ENCODE measurements around the gene BUD31. TPM values are rescaled to one million over a fixed set of nuclear protein-coding genes. Genes with fewer than 3 reads are reported as not detected.
A peak's percentile ranks its signal among the peaks of the same experiment; 100 is the strongest.
"Not testable (repeated sequence)": the region's sequence is repeated elsewhere in the genome, so short reads cannot be mapped to it uniquely, and the experiment has no call there.

BUD31 gene
- total RNA-seq, 4 donors from 2014 or later: 5.0 to 167 (median 50.1) TPM

GRCh38 chr7:99383791-99384370 is 24.9 kb upstream of the BUD31 start:
- 94% methylated on average over 13 of the region's 13 CpGs; no CpG with 5 or more reads in 1 of the 2 donors for WGBS, 2 donors (ENCODE audit: low coverage in 1 of 2)
- intact Hi-C loops (cut with DNase I; ENCODE audit: low total_unique reads): no loop called here
- H3K36me3 ChIP-seq: peaks cover 0 to 9% (median 0%) of the 10 kb centered on the region in 4 donors

GRCh38 chr7:99384523-99384922 is 24.2 kb upstream of the BUD31 start:
- H3K4me1 ChIP-seq: peaks cover 8 to 23% (median 14%) of the 10 kb centered on the region in 4 donors
- no peak overlapping the region for H3K27ac ChIP-seq
- 90% methylated on average over 4 of the region's 4 CpGs; no CpG with 5 or more reads in 1 of the 2 donors for WGBS, 2 donors (ENCODE audit: low coverage in 1 of 2)
- DNase-seq: no peak
- H3K36me3 ChIP-seq: peaks cover 0 to 14% (median 2%) of the 10 kb centered on the region in 4 donors
- intact Hi-C loops (cut with DNase I; ENCODE audit: low total_unique reads) (no loop called here), in situ Hi-C loops (cut with MboI; ENCODE audit: low pct_ligation_motif_present in 1 of 4, low pct_unique_long_range_greater_than_20kb in 1 of 4, low sequenced_read_pairs in 3 of 4) (no loop called here)
- H3K4me3 ChIP-seq: no peak overlapping the region
- TF ChIP-seq CTCF (IDR thresholded peaks at IDR 0.05) (no peak), EP300 (IDR thresholded peaks at IDR 0.05; ENCODE audit: low read depth) (no peak), POLR2AphosphoS5 (IDR thresholded peaks at IDR 0.05) (no peak), POLR2A (IDR thresholded peaks at IDR 0.05) (no peak)
- H3K9me3 ChIP-seq: no peaks in the 10 kb centered on the region
- no peaks in the 10 kb centered on the region for H3K27me3 ChIP-seq

More at GRCh38 chr7:99383791-99384370, 24.9 kb upstream of the BUD31 start:
- Histone ChIP-seq H3K27me3 (no peaks in the 10 kb centered on the region), H3K27ac (no peak overlapping the region), H3K4me3 (no peak overlapping the region), H3K4me1 (peaks cover 9 to 29% (median 20%) of the 10 kb centered on the region in 4 donors), H3K9me3 (no peaks in the 10 kb centered on the region)
- TF ChIP-seq EP300 (IDR thresholded peaks at IDR 0.05; ENCODE audit: low read depth) (no peak), POLR2AphosphoS5 (IDR thresholded peaks at IDR 0.05) (no peak), POLR2A (IDR thresholded peaks at IDR 0.05) (no peak), CTCF (IDR thresholded peaks at IDR 0.05) (no peak)
- in situ Hi-C loops (cut with MboI; ENCODE audit: low pct_ligation_motif_present in 1 of 4, low pct_unique_long_range_greater_than_20kb in 1 of 4, low sequenced_read_pairs in 3 of 4): no loop called here
- DNase-seq: no peak

- WGBS, 2 donors (ENCODE audit: low coverage in 1 of 2): 86% methylated on average over 2 of the region's 8 CpGs; no CpG with 5 or more reads in 1 of the 2 donors
- H3K27me3 ChIP-seq: no peaks in the 10 kb centered on the region
- no peaks in the 10 kb centered on the region for H3K9me3 ChIP-seq
- in situ Hi-C loops (cut with MboI; ENCODE audit: low pct_ligation_motif_present in 1 of 4, low pct_unique_long_range_greater_than_20kb in 1 of 4, low sequenced_read_pairs in 3 of 4) (no loop called here), intact Hi-C loops (cut with DNase I; ENCODE audit: low total_unique reads) (no loop called here)
- no peak for DNase-seq
- no peak for TF ChIP-seq CTCF (IDR thresholded peaks at IDR 0.05)
- TF ChIP-seq POLR2A (IDR thresholded peaks at IDR 0.05): no peak
- no peak for TF ChIP-seq EP300 (IDR thresholded peaks at IDR 0.05; ENCODE audit: low read depth)
- TF ChIP-seq POLR2AphosphoS5 (IDR thresholded peaks at IDR 0.05): no peak
- H3K4me1 ChIP-seq: peaks cover 2 to 13% (median 5%) of the 10 kb centered on the region in 4 donors
- H3K27ac ChIP-seq: no peak overlapping the region
- H3K36me3 ChIP-seq: peaks cover 0 to 19% (median 5%) of the 10 kb centered on the region in 4 donors
- no peak overlapping the region for H3K4me3 ChIP-seq
These were observed 23.2 kb upstream of the BUD31 start for GRCh38 chr7:99385564-99385963.

GRCh38 chr7:99386584-99387238 is 22.1 kb upstream of the BUD31 start:
- WGBS, 2 donors (ENCODE audit: low coverage in 1 of 2): 96% methylated on average over 9 of the region's 9 CpGs; no CpG with 5 or more reads in 1 of the 2 donors
- H3K27ac ChIP-seq: no peak overlapping the region
- peaks cover 0 to 1% (median under 1%) of the 10 kb centered on the region in 4 donors for H3K4me1 ChIP-seq
- TF ChIP-seq EP300 (IDR thresholded peaks at IDR 0.05; ENCODE audit: low read depth) (no peak), CTCF (IDR thresholded peaks at IDR 0.05) (peak in 3 of 5 experiments; percentile 6 to 17 (median 14))
- H3K9me3 ChIP-seq: no peaks in the 10 kb centered on the region
- in situ Hi-C loops (cut with MboI; ENCODE audit: low pct_ligation_motif_present in 1 of 4, low pct_unique_long_range_greater_than_20kb in 1 of 4, low sequenced_read_pairs in 3 of 4) (no loop called here), intact Hi-C loops (cut with DNase I; ENCODE audit: low total_unique reads) (no loop called here)
- no peaks in the 10 kb centered on the region for H3K27me3 ChIP-seq
- peaks cover 0 to 19% (median 9%) of the 10 kb centered on the region in 4 donors for H3K36me3 ChIP-seq
- no peak for DNase-seq
- H3K4me3 ChIP-seq: no peak overlapping the region

GRCh38 chr7:99387239-99387635 is 21.5 kb upstream of the BUD31 start:
- H3K4me3 ChIP-seq; H3K27ac ChIP-seq; intact Hi-C loops (cut with DNase I; ENCODE audit: low total_unique reads); H3K9me3 ChIP-seq; H3K4me1 ChIP-seq; DNase-seq; in situ Hi-C loops (cut with MboI; ENCODE audit: low pct_ligation_motif_present in 1 of 4, low pct_unique_long_range_greater_than_20kb in 1 of 4, low sequenced_read_pairs in 3 of 4); H3K27me3 ChIP-seq: not testable (repeated sequence)
- H3K36me3 ChIP-seq: peaks cover 0 to 19% (median 9%) of the 10 kb centered on the region in 4 donors
- WGBS, 2 donors (ENCODE audit: low coverage in 1 of 2): 91 to 93% methylated on average over 5 to 14 of the region's 14 CpGs

Measured in transverse colon (tissue), 4 donors.